ELR (cell line): Measurements from ENCODE around the gene PFKFB2.
A peak's percentile ranks its signal among the peaks of the same experiment; 100 is the strongest.

Source experiments
- DNase-seq: peaks from one replicate; pipeline ENCODE4 v3.0.0-alpha.2; 2015; ENCODE audit warnings: low read depth

The PFKFB2 gene

GRCh38 chr1:207052911-207053769 lies at the start of gene PFKFB2:
TSS of gene PFKFB2 (plus strand) at chr1:207053275. CDS start at chr1:207054718, 1,443 bp downstream.
- DNase-seq, result peak; percentile 88

GRCh38 chr1:207004931-207005830 lies 47.9 kb upstream of the PFKFB2 start:
- peak; percentile 89 for DNase-seq

GRCh38 chr1:207006083-207006482 lies 47.0 kb upstream of the PFKFB2 start:
- no peak for DNase-seq

DNA sequence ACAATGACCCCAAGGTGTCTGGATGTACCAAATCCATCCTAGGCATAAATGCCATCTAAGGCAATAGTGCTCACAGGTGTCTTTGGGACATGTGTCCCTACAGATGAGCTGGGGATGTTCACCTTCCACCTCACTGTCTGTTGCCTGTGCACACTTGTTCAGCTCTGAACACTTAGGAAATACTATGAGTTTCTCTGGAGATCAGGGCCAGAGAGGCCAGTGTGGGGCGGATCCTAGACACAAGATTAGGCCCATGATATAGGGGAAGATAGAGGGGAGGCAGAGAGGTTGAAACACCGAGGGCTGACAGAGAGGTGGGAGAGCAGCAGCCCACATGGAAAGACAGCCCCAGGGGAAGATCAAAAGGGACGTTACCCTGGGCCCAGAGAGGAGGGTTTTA lies 46.2 kb upstream of the PFKFB2 start:
- DNase-seq, result no peak

- DNase-seq, result peak; percentile 98
Observed at GRCh38 chr1:207007352-207008033, 45.6 kb upstream of the PFKFB2 start.

GRCh38 chr1:207009182-207009850 lies 43.8 kb upstream of the PFKFB2 start:
- DNase-seq, result no peak

GRCh38 chr1:207009945-207010344 lies 43.1 kb upstream of the PFKFB2 start:
- DNase-seq, result no peak

GRCh38 chr1:207010726-207011125 lies 42.3 kb upstream of the PFKFB2 start:
- no peak for DNase-seq

GRCh38 chr1:207013321-207014085 lies 39.6 kb upstream of the PFKFB2 start:
- no peak for DNase-seq

GRCh38 chr1:207014728-207015127 lies 38.3 kb upstream of the PFKFB2 start:
- DNase-seq, result no peak

GRCh38 chr1:207015791-207016190 lies 37.3 kb upstream of the PFKFB2 start:
- peak; percentile 19 for DNase-seq

DNA sequence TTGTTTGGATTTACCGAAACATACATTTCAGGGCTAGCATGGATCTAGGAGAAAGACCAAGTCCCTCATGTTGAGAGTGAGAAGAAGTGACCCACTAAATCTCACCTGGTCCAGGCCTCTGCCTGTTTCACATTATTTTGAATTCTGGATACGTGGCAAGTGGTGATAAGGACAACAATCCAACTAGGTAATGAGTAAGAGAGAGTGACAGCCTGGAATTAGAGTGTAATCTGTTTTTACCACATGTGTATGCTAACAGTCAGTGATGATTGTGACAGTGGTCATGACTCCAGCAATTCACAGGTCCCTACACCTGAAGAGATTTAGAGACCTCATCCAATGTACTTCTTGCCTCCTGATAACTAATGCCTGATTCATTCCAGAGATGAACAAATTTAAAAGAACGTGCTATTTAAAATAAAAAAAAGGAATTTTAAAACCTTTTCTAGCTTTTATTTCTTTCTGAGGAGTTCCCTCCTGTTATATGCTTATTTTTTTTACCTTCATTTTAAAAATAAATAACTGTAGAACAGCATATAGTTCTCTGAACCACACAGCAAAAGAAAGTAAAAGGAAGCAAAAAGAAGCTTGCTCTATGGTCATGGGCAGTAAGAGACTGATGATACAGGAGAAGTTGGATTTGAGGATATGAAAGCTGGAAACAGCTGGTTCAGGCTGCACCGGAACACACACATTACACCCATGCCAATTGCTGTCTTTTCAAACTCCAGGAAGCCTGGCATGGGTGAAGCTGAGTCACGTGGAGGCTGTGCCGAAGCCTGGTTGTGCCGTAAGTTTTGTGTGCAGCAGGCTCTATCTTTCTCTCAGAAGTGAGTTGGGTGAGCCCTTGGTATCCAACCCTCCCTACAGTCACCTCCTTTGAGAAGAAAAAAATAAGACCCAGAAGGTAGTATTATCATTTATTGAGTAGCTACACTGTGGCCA lies 35.2 kb upstream of the PFKFB2 start:
- DNase-seq, result no peak

DNA sequence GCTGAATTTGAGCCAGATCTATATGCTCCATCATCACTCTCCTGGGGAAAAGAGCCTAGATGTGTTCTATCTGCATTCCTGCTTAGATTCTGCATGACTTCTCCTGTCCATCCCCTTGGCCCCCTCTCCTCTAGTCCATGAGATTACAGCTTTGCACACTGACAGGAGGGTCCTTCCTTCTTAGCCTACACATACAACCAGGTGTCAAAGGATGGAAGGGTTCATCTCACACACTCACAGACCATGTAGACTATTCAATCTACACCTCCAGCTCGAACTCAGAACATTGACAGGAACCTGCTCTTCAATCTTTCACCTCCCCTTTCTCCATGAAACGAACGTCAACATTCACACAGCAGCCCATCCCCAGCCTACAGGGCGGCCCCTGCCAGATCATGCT lies 34.4 kb upstream of the PFKFB2 start:
- DNase-seq, result no peak

DNA sequence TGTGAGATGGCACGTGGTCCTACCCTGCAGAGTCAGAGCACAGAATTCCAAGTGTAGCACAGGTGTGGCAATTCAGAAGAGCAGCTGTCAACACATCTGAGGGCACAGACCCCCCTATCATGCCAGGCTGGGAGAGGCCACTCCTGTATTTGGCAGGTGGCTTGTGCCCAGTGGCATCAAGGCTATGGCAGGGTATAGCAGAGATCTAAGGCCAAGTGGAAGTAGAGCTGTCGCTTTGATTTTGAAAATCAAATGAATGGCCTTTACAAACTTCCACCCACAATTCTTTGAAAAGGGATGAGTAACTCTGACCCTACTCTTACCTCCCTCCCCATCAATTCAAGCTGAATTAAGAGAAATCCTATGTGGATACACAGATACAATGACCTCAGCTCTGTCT lies 33.9 kb upstream of the PFKFB2 start:
- DNase-seq, result no peak

DNA sequence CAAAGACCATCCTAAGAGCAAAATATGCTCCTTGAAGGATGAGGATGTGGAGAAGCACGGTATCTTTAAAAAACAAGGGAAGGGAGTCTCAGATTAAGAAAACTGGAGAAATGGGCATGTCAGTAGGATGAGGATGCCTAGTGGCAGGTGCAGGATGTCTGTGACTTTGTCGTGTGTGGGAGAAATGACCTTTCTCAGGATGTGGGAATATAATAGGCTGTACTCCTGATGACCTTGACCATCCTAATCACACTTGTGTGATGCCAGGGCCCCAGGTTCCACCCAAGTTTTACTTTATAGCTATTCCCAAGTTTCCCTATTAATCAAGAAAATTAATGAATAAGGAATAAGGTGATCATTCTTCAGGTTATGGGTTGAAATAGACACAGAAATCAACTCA lies 33.4 kb upstream of the PFKFB2 start:
- DNase-seq, result no peak

DNA sequence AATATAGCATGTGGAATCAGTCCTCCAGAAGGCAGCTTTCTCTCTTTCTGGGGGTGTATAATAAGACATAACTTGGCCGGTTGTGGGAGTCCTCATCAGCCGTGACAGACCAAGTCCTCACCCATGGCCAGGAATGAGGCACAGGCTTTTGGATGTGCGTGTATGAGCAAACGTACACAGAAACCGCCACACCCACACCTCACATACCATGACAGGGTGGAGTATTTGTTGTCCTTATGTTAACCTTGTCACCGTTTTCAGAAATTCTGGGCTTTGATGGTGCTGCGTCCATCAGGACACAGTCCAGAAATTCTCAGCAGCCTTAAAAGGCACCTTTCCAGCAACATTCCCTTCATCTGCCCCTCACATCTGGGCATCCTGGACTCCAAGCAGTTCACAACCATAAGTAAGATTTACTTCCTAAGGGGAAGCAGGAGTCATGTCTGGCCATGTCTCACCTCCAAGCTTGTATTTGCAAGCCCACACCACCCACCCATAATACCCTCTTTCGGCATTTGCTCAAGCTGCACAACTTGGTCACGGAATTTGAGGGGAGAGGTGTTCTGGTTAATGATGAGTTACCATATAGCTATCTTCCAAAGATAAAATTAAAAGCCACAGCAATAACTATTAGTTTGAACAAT lies 32.9 kb upstream of the PFKFB2 start:
- DNase-seq, result no peak

GRCh38 chr1:207020709-207021107 lies 32.4 kb upstream of the PFKFB2 start:
- DNase-seq, result peak; percentile 82

DNA sequence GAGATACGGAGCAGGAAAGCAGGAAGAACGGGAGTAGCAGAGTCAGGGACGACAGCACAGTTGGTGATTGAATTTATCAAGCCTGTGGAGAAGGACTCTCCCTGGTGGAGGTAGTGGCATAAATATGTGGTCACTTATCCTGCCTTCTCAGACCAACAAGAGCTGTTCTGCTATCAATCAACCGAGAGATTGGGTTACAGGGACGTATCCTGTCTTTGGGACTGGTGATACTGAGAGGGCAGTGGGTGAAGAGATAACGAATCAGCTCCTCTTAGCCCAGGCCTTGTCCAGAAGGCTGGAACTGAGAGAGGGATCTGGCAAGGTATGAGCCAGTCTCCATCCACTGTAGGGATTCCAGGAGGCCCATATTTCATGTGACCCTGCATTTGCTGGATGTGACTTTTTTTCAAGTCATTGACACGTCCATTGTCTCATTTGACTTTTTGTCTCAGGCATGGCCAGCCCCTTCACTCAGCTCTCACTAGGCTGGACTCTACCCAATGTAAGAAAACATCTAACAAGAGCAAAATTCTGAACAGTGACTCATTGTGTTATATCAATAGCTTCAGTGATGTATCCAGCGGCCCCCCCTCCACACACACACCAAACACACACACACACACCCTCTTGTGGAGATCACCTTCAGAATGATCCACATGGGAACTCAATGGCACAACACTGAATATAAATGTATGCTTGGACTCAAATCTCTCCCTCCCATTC lies 31.8 kb upstream of the PFKFB2 start:
- DNase-seq, result peak; percentile 79
